Measurements from ENCODE around the gene WDR5. TPM values are rescaled to one million over a fixed set of nuclear protein-coding genes. Genes with fewer than 3 reads are reported as not detected.

WDR5 gene
- total and polyA plus RNA-seq, 9 of the 15 experiments (the other 6 are each of a cell fraction or from before 2014, with no cell fraction given), result 3.0 to 56.8 (median 38.6) TPM

DNA sequence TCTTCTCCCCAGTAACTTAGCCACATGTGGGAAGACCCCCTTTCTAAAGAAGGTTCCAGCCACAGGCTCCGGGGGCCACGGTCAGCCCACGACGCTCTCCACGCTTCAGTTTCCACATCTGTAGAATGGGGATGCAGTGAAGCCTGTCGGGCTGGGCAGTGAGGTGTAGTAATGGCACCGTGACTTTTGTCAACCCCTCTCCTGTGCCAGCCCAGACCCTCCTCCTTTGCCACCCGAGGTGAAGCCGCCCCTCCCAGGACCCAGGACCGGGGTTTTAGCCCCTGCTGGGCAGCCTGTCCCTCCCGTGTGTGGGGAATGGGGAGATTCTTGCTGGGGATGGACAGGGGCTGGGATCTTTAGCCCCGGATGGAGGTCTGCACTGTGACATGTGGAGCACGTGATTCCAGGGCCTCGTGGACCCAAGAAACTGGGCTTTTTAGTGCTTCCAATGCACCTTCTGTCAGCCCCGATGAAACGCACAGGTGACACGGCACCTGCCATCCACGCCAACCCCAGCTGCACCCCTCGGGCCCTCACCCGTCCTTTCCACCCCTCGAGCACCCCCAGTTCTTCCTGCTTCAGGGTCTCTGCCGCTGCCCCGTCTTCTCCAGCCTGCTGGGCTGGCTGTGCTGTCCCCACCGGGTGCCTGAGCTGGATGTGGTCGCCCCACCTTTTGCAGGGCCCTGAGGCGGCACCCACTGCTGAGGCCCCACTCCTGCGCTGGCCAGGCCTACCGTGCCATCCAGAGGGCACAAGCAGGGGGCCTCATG, 41.9 kb downstream of the WDR5 start:
- in situ Hi-C loops (cut with MboI) (no loop called here), intact Hi-C loops (cut with micrococcal nuclease) (loop anchor here (10.0 kb wide), 1 partner anchor 147 kb away; the partner anchor contains the start of gene RXRA)
- ATAC-seq (no peak), DNase-seq (ENCODE audit: extremely low read depth in 1 of 4, low spot score in 3 of 4) (no peak), FAIRE-seq (no peak)
- no peaks in the 10 kb centered on the region for H3K79me2 ChIP-seq (ENCODE audit: control insufficient read depth, insufficient read depth, low read length)
- no peak overlapping the region for H3K9ac ChIP-seq (ENCODE audit: insufficient read depth in 1 of 2, low read depth in 2 of 2, low read length in 2 of 2)
- H3K9me1 ChIP-seq (ENCODE audit: control insufficient read depth, insufficient read depth, low read length), result no peaks in the 10 kb centered on the region
- H3K36me3 ChIP-seq (ENCODE audit: control insufficient read depth, insufficient read depth, low read length), result no peaks in the 10 kb centered on the region
- no peaks in the 10 kb centered on the region; the same call in 1 of the 2 replicates for H4K20me1 ChIP-seq (replicated peaks; ENCODE audit: control insufficient read depth, insufficient read depth, low read length)
- 3% methylated on average over 26 of the region's 28 CpGs for WGBS (ENCODE audit: insufficient coverage, low coverage, missing lambda C conversion rate)
- no peak overlapping the region for H2AFZ ChIP-seq (ENCODE audit: low read depth, low read length)
- H3K9me3 ChIP-seq (replicated peaks; ENCODE audit: control insufficient read depth, insufficient read depth, low read depth, low read length), result no peaks in the 10 kb centered on the region
- no peak overlapping the region for H3K27ac ChIP-seq (ENCODE audit: extremely low read depth, low read depth, low read length)
- peaks cover 2 to 46% of the 10 kb centered on the region in 2 experiments; a peak in 3 of 5 replicates for H3K4me1 ChIP-seq (replicated peaks in 1 of 2; ENCODE audit: control insufficient read depth in 2 of 2, insufficient read depth in 2 of 2, low read length in 2 of 2)
- H3K27me3 ChIP-seq (ENCODE audit: control insufficient read depth in 2 of 2, insufficient read depth in 2 of 2, low read length in 2 of 2), result peaks cover 34 to 80% of the 10 kb centered on the region in 2 experiments; a peak in 4 of 5 replicates
- H3K4me2 ChIP-seq (ENCODE audit: insufficient read depth, low read length), result no peak overlapping the region
- H3K4me3 ChIP-seq, result no peak overlapping the region
- CTCF ChIA-PET (ENCODE audit: low intra/inter-chr PET ratio), result no interaction called here
- BruUV-seq (replicated peaks), result no TSS peak
- POLR2A ChIA-PET, result no interaction called here
- TF ChIP-seq RBM14 (IDR thresholded peaks at IDR 0.05; ENCODE audit: borderline replicate concordance, insufficient read depth, low read depth, low read length) (no peak), POLR2H (tag; IDR thresholded peaks at IDR 0.05; ENCODE audit: low read depth) (no peak), CEBPG (CRISPR knock-in tag; IDR thresholded peaks at IDR 0.05) (no peak), CEBPG (tag; conservative IDR thresholded peaks at IDR 0.05 in 1 of 2, IDR thresholded peaks at IDR 0.05 in 1 of 2) (no peak), E2F6 (IDR thresholded peaks at IDR 0.05; ENCODE audit: borderline replicate concordance in 1 of 2, extremely low read depth in 1 of 2, insufficient read depth in 1 of 2, insufficient read length in 1 of 2, low read depth in 1 of 2, low read length in 1 of 2, poor library complexity in 1 of 2, severe bottlenecking in 1 of 2) (peak in 1 of 2 experiments; percentile 19), XRCC3 (IDR thresholded peaks at IDR 0.05) (no peak), KDM1A (IDR thresholded peaks at IDR 0.05) (peak; percentile 14 to 43; a peak in 1 of 4 replicates), FOXP1 (CRISPR knock-in tag; IDR thresholded peaks at IDR 0.05) (no peak), CAMTA2 (CRISPR knock-in tag; conservative IDR thresholded peaks at IDR 0.05) (no peak), PHB2 (IDR thresholded peaks at IDR 0.05; ENCODE audit: low read depth) (no peak), JUNB (CRISPR knock-in tag; conservative IDR thresholded peaks at IDR 0.05) (no peak), ZNF79 (CRISPR knock-in tag; IDR thresholded peaks at IDR 0.05; ENCODE audit: low read depth) (no peak), MYBL2 (IDR thresholded peaks at IDR 0.05; ENCODE audit: low read depth) (no peak), MYBL2 (CRISPR knock-in tag; IDR thresholded peaks at IDR 0.05; ENCODE audit: borderline replicate concordance) (no peak), NUFIP1 (IDR thresholded peaks at IDR 0.05; ENCODE audit: partially characterized antibody) (no peak), LARP7 (IDR thresholded peaks at IDR 0.05) (no peak), ZNF57 (CRISPR knock-in tag; IDR thresholded peaks at IDR 0.05) (no peak), THAP7 (CRISPR knock-in tag; IDR thresholded peaks at IDR 0.05) (no peak)
- TF ChIP-seq, protein P1, sequence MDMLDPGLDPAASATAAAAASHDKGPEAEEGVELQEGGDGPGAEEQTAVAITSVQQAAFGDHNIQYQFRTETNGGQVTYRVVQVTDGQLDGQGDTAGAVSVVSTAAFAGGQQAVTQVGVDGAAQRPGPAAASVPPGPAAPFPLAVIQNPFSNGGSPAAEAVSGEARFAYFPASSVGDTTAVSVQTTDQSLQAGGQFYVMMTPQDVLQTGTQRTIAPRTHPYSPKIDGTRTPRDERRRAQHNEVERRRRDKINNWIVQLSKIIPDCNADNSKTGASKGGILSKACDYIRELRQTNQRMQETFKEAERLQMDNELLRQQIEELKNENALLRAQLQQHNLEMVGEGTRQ (CRISPR knock-in tag; IDR thresholded peaks at IDR 0.05), result peak; percentile 7; the same call in 1 of the 2 replicates
- TF ChIP-seq, protein P2, sequence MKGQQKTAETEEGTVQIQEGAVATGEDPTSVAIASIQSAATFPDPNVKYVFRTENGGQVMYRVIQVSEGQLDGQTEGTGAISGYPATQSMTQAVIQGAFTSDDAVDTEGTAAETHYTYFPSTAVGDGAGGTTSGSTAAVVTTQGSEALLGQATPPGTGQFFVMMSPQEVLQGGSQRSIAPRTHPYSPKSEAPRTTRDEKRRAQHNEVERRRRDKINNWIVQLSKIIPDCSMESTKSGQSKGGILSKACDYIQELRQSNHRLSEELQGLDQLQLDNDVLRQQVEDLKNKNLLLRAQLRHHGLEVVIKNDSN (CRISPR knock-in tag; IDR thresholded peaks at IDR 0.05), result peak; percentile 45; the same call in 1 of the 2 replicates

Data from K562 (cell line).